ENCODE data around the gene FAM163B. TPM values are rescaled to one million over a fixed set of nuclear protein-coding genes. Genes with fewer than 3 reads are reported as not detected.

The FAM163B gene
- total and polyA plus RNA-seq, 4 donors, result 2.1 to 4.0 (median 3.4) TPM

- Histone ChIP-seq H3K27ac (ENCODE audit: low read depth in 1 of 2, low read length in 2 of 2) (peak overlapping the region in 1 of 2 donors; percentile 58), H3K27me3 (ENCODE audit: control insufficient read depth in 4 of 4, insufficient read depth in 4 of 4, low read length in 3 of 4) (peaks cover 0 to 6% (median under 1%) of the 10 kb centered on the region in 4 donors)
- DNase-seq (ENCODE audit: low spot score), result no peak
Measured at GRCh38 chr9:133584559-133585476, 24.4 kb downstream of the FAM163B start.

More at GRCh38 chr9:133584559-133585476, 24.4 kb downstream of the FAM163B start:
- 24% methylated on average over 28 of the region's 28 CpGs for WGBS
- Histone ChIP-seq H3K9ac (ENCODE audit: low read depth in 1 of 2, low read length in 2 of 2) (no peak overlapping the region), H3K36me3 (ENCODE audit: control insufficient read depth in 4 of 4, insufficient read depth in 3 of 4, low read depth in 1 of 4, low read length in 3 of 4) (no peaks in the 10 kb centered on the region), H3K4me3 (ENCODE audit: low read depth in 1 of 3, low read length in 3 of 3) (no peak overlapping the region), H3K4me1 (ENCODE audit: control insufficient read depth in 4 of 4, insufficient read depth in 4 of 4, low read length in 3 of 4) (no peaks in the 10 kb centered on the region), H3K9me3 (ENCODE audit: control insufficient read depth in 4 of 4, low read length in 3 of 4) (no peaks in the 10 kb centered on the region)
- TF ChIP-seq SP1 (IDR thresholded peaks at IDR 0.05), result no peak
- no peak for TF ChIP-seq FOXA2 (IDR thresholded peaks at IDR 0.05)
- no peak for TF ChIP-seq ATF3 (IDR thresholded peaks at IDR 0.05)
- no peak for TF ChIP-seq RXRA (IDR thresholded peaks at IDR 0.05)
- TF ChIP-seq MAX (IDR thresholded peaks at IDR 0.05), result no peak
- TF ChIP-seq NR2F2 (IDR thresholded peaks at IDR 0.05), result no peak
- no peak for TF ChIP-seq HNF4A (conservative IDR thresholded peaks at IDR 0.05)
- no peak for TF ChIP-seq JUND (IDR thresholded peaks at IDR 0.05)
- no peak for TF ChIP-seq REST (IDR thresholded peaks at IDR 0.05)
- TF ChIP-seq ZBTB33 (IDR thresholded peaks at IDR 0.05), result no peak
- no peak for TF ChIP-seq RAD21 (IDR thresholded peaks at IDR 0.05)
- no peak for TF ChIP-seq HNF4G (IDR thresholded peaks at IDR 0.05)

Data from liver (tissue), 9 donors.